ENCODE measurements around the gene RBFA.

DNA sequence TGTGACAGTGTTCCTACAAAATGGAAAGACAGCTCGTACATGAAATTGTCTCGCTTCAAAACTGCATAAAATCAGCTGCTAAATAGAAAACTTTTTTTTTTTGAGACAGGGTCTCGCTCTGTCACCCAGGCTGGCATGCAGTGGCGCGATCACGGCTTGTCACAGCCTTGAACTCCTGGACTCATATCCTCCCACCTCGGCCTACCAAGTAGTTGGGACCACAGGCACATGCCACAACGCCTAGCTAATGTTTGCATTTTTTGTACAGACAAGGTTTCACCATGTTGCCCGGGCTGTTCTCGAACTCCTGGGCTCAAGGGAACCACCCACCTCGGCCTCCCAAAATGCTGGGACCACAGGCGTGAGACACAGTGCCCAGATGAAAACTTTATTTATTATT lies 49.1 kb upstream of the RBFA start:
- TF ChIP-seq CTCF (conservative IDR thresholded peaks at IDR 0.05; ENCODE audit: low read length) (no peak), EZH2phosphoT487 (IDR thresholded peaks at IDR 0.05; ENCODE audit: borderline replicate concordance, low read depth, low read length) (no peak)

Data from OCI-LY7 (cell line).